B cell (primary cell): Measurements from ENCODE around the gene KIF21B. TPM values are rescaled to one million over a fixed set of nuclear protein-coding genes. Genes with fewer than 3 reads are reported as not detected.

Experiments
- ATAC-seq: fragments of 200-7000 bp; cut with Tn5 transposase; one replicate; pipeline ENCODE4 v1.10.0; 2021; ENCODE audit warnings: low read depth, mild to moderate bottlenecking, moderate number of reproducible peaks, moderate library complexity
- CTCF ChIA-PET: fragments of 350-600 bp; sonication (Branson Sonifier 250); formaldehyde crosslinking; loops from one replicate; lab custom pipeline; 2021; ENCODE audit warnings: antibody characterized with exemption, inconsistent platforms; lab: Charles Lee
- POLR2A ChIA-PET: fragments of 350-600 bp; sonication (Branson Sonifier 250); formaldehyde crosslinking; loops from one replicate; lab custom pipeline; 2021; ENCODE audit warnings: antibody characterized with exemption; lab: Charles Lee
- DNase-seq: peaks from one replicate; pipeline ENCODE4 v3.0.0; 2013
- H2AFZ ChIP-seq: 2 replicates; pipeline ENCODE4 v1.6.1; 2012; ENCODE audit warnings: mild to moderate bottlenecking, low read depth, low read length; ENCODE audit not compliant: insufficient read depth, poor library complexity, severe bottlenecking
- H3K27ac ChIP-seq, 2 donors: 1 replicate in 1 of 2; 2 replicates in 1 of 2; pipeline ENCODE4 v1.5.1; 2012 to 2013; ENCODE audit warnings: low read length in 2 of 2, mild to moderate bottlenecking in 2 of 2, moderate library complexity in 1 of 2
- H3K27me3 ChIP-seq, 4 experiments: fragments of 200-600 bp in 1 of 4; sonication (generic) in 1 of 4; replicated peaks in 1 of 4; 1 replicate in 2 of 4; 2 replicates in 2 of 4; pipeline versions ENCODE4 v1.6.1 to v1.7.0; 2013 to 2016; ENCODE audit warnings: low read length in 3 of 4, mild to moderate bottlenecking in 2 of 4, mixed read lengths in 1 of 4, moderate library complexity in 1 of 4; ENCODE audit not compliant: insufficient read depth in 4 of 4, control insufficient read depth in 3 of 4; ENCODE audit errors: control extremely low read depth in 1 of 4
- H3K36me3 ChIP-seq, 2 experiments: replicated peaks in 1 of 2; 1 replicate in 1 of 2; 2 replicates in 1 of 2; pipeline versions ENCODE4 v1.6.1 to v1.7.1; 2013; ENCODE audit warnings: low read length in 1 of 2; ENCODE audit not compliant: insufficient read depth in 2 of 2, control insufficient read depth in 1 of 2; ENCODE audit errors: control extremely low read depth in 1 of 2, extremely low read depth in 1 of 2
- H3K4me1 ChIP-seq, 2 donors: fragments of 200-600 bp in 1 of 2; sonication (generic) in 1 of 2; 1 replicate in 1 of 2; 2 replicates in 1 of 2; pipeline versions ENCODE4 v1.5.1 to v1.6.1; 2013 to 2017; ENCODE audit warnings: low read length in 2 of 2; ENCODE audit not compliant: control insufficient read depth in 2 of 2, insufficient read depth in 2 of 2
- H3K4me2 ChIP-seq: replicated peaks from 2 replicates; pipeline ENCODE3; 2012; ENCODE audit warnings: mild to moderate bottlenecking, low read depth, low read length; ENCODE audit not compliant: poor library complexity, severe bottlenecking
- H3K4me3 ChIP-seq, 5 experiments: fragments of 200-600 bp in 1 of 5; sonication (generic) in 1 of 5; 1 replicate in 3 of 5; 2 replicates in 2 of 5; pipeline versions ENCODE4 v1.5.1 to v1.7.0; 2011 to 2016; ENCODE audit warnings: low read length in 4 of 5, mild to moderate bottlenecking in 4 of 5, low read depth in 2 of 5, control low read depth in 1 of 5, moderate library complexity in 1 of 5; ENCODE audit not compliant: insufficient read depth in 1 of 5; ENCODE audit errors: control extremely low read depth in 1 of 5, extremely low read depth in 1 of 5
- H3K79me2 ChIP-seq: fragments of 200-600 bp; sonication (generic); one replicate; pipeline ENCODE4 v1.6.0; 2016; ENCODE audit warnings: low read length; ENCODE audit not compliant: control insufficient read depth, insufficient read depth
- H3K9ac ChIP-seq: fragments of 200-600 bp; sonication (generic); 2 replicates; pipeline ENCODE4 v1.6.1; 2017; ENCODE audit warnings: mild to moderate bottlenecking, low read length, moderate library complexity
- H3K9me3 ChIP-seq, 3 donors: one replicate each; pipeline versions ENCODE4 v1.6.1 to v1.7.1; 2013; ENCODE audit warnings: low read length in 2 of 3; ENCODE audit not compliant: control insufficient read depth in 2 of 3, insufficient read depth in 1 of 3; ENCODE audit errors: control extremely low read depth in 1 of 3
- H4K20me1 ChIP-seq: 2 replicates; pipeline ENCODE4 v1.6.0; 2012; ENCODE audit warnings: mild to moderate bottlenecking, low read length; ENCODE audit not compliant: insufficient read depth, control insufficient read depth, poor library complexity, severe bottlenecking
- H3K27ac Mint-ChIP-seq: one replicate; pipeline ENCODE4 v1.8.0; 2021; ENCODE audit warnings: mixed read lengths
- H3K27me3 Mint-ChIP-seq: one replicate; pipeline ENCODE4 v1.8.0; 2021; ENCODE audit warnings: mixed read lengths
- H3K4me1 Mint-ChIP-seq: one replicate; pipeline ENCODE4 v1.8.0; 2021; ENCODE audit warnings: mixed read lengths
- H3K4me3 Mint-ChIP-seq: one replicate; pipeline ENCODE4 v1.8.0; 2021; ENCODE audit warnings: mixed read lengths
- H3K9me3 Mint-ChIP-seq: one replicate; pipeline ENCODE4 v1.8.0; 2022; ENCODE audit warnings: mixed read lengths; ENCODE audit not compliant: insufficient read depth
- CTCF ChIP-seq: fragments of 200-600 bp; IDR thresholded peaks from one replicate; pipeline ENCODE4 v1.8.0; 2022; ENCODE audit warnings: antibody characterized with exemption, mild to moderate bottlenecking
- EZH2 ChIP-seq: IDR thresholded peaks from 2 replicates; pipeline ENCODE4 v1.6.1; 2012; ENCODE audit warnings: borderline replicate concordance, low read depth, mild to moderate bottlenecking, moderate library complexity, low read length; ENCODE audit not compliant: insufficient read depth, poor library complexity, severe bottlenecking
- WGBS: methylation state at CpG from one replicate; pipeline ENCODE4 v1.1.5; 2013; ENCODE audit warnings: missing lambda C conversion rate; ENCODE audit not compliant: insufficient coverage; 5-methylcytosine and 5-hydroxymethylcytosine counted together
- intact Hi-C: fragments of 100-400 bp; cut with micrococcal nuclease; formaldehyde crosslinking; loops from one replicate; pipeline ENCODE4 v1.10.0; 2022
- polyA plus RNA-seq: library from polyadenylated mRNA; depleted of rRNA; stranded (reverse); fragments of >200 nt; gene quantifications from 2 replicates; pipeline ENCODE4 v1.2.3, GENCODE V29; 2012
- total RNA-seq, 2 donors: library from RNA; stranded (reverse); fragments of 120-200 nt in 1 of 2; gene quantifications; 1 replicate in 1 of 2; 2 replicates in 1 of 2; pipeline versions ENCODE4 v1.2.3 to v1.2.4, GENCODE V29; 2013 to 2022

KIF21B gene
- total and polyA plus RNA-seq, 2 donors (not counting 1 experiment from before 2014, with no cell fraction given) = 41.1 to 41.6 TPM

GRCh38 chr1:201014816-201015200 is 8.7 kb downstream of the KIF21B start:
- Histone ChIP-seq H3K9ac (no peak overlapping the region), H3K27ac (no peak overlapping the region), H3K9me3 (no peaks in the 10 kb centered on the region), H4K20me1 (peaks cover 88% of the 10 kb centered on the region), H2AFZ (no peak overlapping the region), H3K36me3 (peaks cover 0 to 37% of the 10 kb centered on the region in 2 experiments), H3K4me2 (peak overlapping the region; percentile 94), H3K4me3 (no peak overlapping the region), H3K79me2 (peaks cover 95% of the 10 kb centered on the region), H3K27me3 (no peaks in the 10 kb centered on the region), H3K4me1 (peaks cover 60 to 68% of the 10 kb centered on the region in 2 donors)
- peaks cover 78% of the 10 kb centered on the region for H3K4me1 Mint-ChIP-seq
- CTCF ChIA-PET = interaction anchor here (0.7 to 9.3 kb wide), 4 partner anchors 12 to 43 kb away, joined by 4 to 67 read pairs (median 32); no protein-coding TSS in a partner anchor
- ATAC-seq (no peak), DNase-seq (no peak)
- no peak for TF ChIP-seq EZH2
- TF ChIP-seq CTCF = no peak
- 100% methylated on average over 1 of the region's 3 CpGs for WGBS
- no peaks in the 10 kb centered on the region for H3K9me3 Mint-ChIP-seq
- intact Hi-C loops = loop anchor here (10.0 kb wide), 1 partner anchor 710 kb away; no protein-coding TSS in a partner anchor
- no peaks in the 10 kb centered on the region for H3K27me3 Mint-ChIP-seq
- no peak overlapping the region for H3K4me3 Mint-ChIP-seq
- POLR2A ChIA-PET = no interaction called here
- no peak overlapping the region for H3K27ac Mint-ChIP-seq

- Histone ChIP-seq H3K4me3 (no peak overlapping the region), H3K27ac (no peak overlapping the region), H4K20me1 (peaks cover 94% of the 10 kb centered on the region), H3K79me2 (peaks cover 99% of the 10 kb centered on the region), H3K4me1 (peaks cover 54 to 62% of the 10 kb centered on the region in 2 donors), H3K36me3 (peaks cover 0 to 40% of the 10 kb centered on the region in 2 experiments), H3K4me2 (peak overlapping the region; percentile 94), H3K27me3 (no peaks in the 10 kb centered on the region), H3K9ac (no peak overlapping the region), H3K9me3 (no peaks in the 10 kb centered on the region), H2AFZ (no peak overlapping the region)
- WGBS = 96% methylated on average over 25 of the region's 33 CpGs
- no peak overlapping the region for H3K4me3 Mint-ChIP-seq
- no peak for TF ChIP-seq CTCF
- no peak for TF ChIP-seq EZH2
- ChIA-PET CTCF (interaction anchor here (0.7 to 9.3 kb wide), 3 partner anchors 29 to 43 kb away, joined by 4 to 67 read pairs (median 58); no protein-coding TSS in a partner anchor), POLR2A (no interaction called here)
- H3K4me1 Mint-ChIP-seq = peaks cover 77% of the 10 kb centered on the region
- H3K27me3 Mint-ChIP-seq = no peaks in the 10 kb centered on the region
- no peak overlapping the region for H3K27ac Mint-ChIP-seq
- DNase-seq (no peak), ATAC-seq (no peak)
- intact Hi-C loops = loop anchor here (10.0 kb wide), 1 partner anchor 709 kb away; no protein-coding TSS in a partner anchor
- H3K9me3 Mint-ChIP-seq = no peaks in the 10 kb centered on the region
These were observed 9.3 kb downstream of the KIF21B start for GRCh38 chr1:201013991-201014815.
